K562 (cell line): ENCODE data around the gene SCAMP3. TPM values are rescaled to one million over a fixed set of nuclear protein-coding genes. Genes with fewer than 3 reads are reported as not detected.

Experiments used
- EP400 ChIP-seq: fragments of 450-650 bp; IDR thresholded peaks from 2 replicates; pipeline ENCODE4 v1.6.1; 2017; ENCODE audit warnings: antibody characterized with exemption, mild to moderate bottlenecking, moderate library complexity
- HNRNPLL ChIP-seq: fragments of 200-400 bp; formaldehyde crosslinking; IDR thresholded peaks from 2 replicates; pipeline ENCODE4 v1.6.1; 2017; ENCODE audit warnings: low read length, low read depth, mild to moderate bottlenecking; ENCODE audit not compliant: poor library complexity, severe bottlenecking
- JUND ChIP-seq, 2 experiments: IDR thresholded peaks; 2 replicates in 1 of 2; 3 replicates in 1 of 2; pipeline ENCODE4 v1.6.1; 2011; ENCODE audit warnings: borderline replicate concordance in 2 of 2, low read depth in 2 of 2, low read length in 2 of 2, improper control_type of control experiment in 1 of 2, missing biosample characterization in 1 of 2, missing genetic modification characterization in 1 of 2, missing genetic modification reagents in 1 of 2
- KDM4B ChIP-seq, 2 experiments: fragments of 450-650 bp in 1 of 2; sonication (generic) in 1 of 2; IDR thresholded peaks; 2 replicates each; pipeline ENCODE4 v1.6.1; 2016 to 2017; ENCODE audit warnings: borderline replicate concordance in 2 of 2, antibody characterized with exemption in 1 of 2, low read depth in 1 of 2, mild to moderate bottlenecking in 1 of 2
- L3MBTL2 ChIP-seq: fragments of 450-650 bp; IDR thresholded peaks from 2 replicates; pipeline ENCODE4 v1.6.1; 2016; ENCODE audit warnings: mild to moderate bottlenecking, moderate library complexity
- MAFF ChIP-seq: IDR thresholded peaks from 2 replicates; pipeline ENCODE4 v1.6.1; 2012; ENCODE audit warnings: low read length, improper control_type of control experiment
- MAZ ChIP-seq, 2 experiments: fragments of 450-650 bp in 1 of 2; sonication (generic) in 1 of 2; formaldehyde crosslinking; IDR thresholded peaks in 1 of 2; conservative IDR thresholded peaks in 1 of 2; 2 replicates each; pipeline versions ENCODE4 v1.4.0 to v1.5.0; 2020; ENCODE audit warnings: mild to moderate bottlenecking in 1 of 2, missing genetic modification reagents in 1 of 2
- MEIS2 ChIP-seq: fragments of 450-650 bp; IDR thresholded peaks from 2 replicates; pipeline ENCODE4 v1.6.1; 2014; ENCODE audit warnings: mild to moderate bottlenecking; ENCODE audit not compliant: partially characterized antibody
- POLR2AphosphoS5 ChIP-seq: IDR thresholded peaks from 2 replicates; pipeline ENCODE4 v1.6.1; 2011; ENCODE audit warnings: mild to moderate bottlenecking, low read depth, low read length, moderate library complexity; ENCODE audit not compliant: control insufficient read depth, insufficient read depth
- POLR2H ChIP-seq: IDR thresholded peaks from 2 replicates; pipeline ENCODE4 v1.6.1; 2016; ENCODE audit warnings: missing genetic modification characterization, low read depth, mild to moderate bottlenecking, control low read depth, missing compliant biosample characterization, moderate library complexity
- RCOR1 ChIP-seq, 2 experiments: IDR thresholded peaks; 2 replicates each; pipeline ENCODE4 v1.6.1; 2012; ENCODE audit warnings: low read depth in 2 of 2, low read length in 2 of 2, borderline replicate concordance in 1 of 2, improper control_type of control experiment in 1 of 2
- REST ChIP-seq, 2 experiments: fragments of 450-650 bp; formaldehyde crosslinking in 1 of 2; IDR thresholded peaks; 2 replicates each; pipeline versions ENCODE4 v1.4.0 to v1.6.1; 2014 to 2020; ENCODE audit warnings: mild to moderate bottlenecking in 2 of 2, borderline replicate concordance in 1 of 2, low read depth in 1 of 2
- SNAPC5 ChIP-seq: fragments of 250-450 bp; sonication (Bioruptor Pico); IDR thresholded peaks from 2 replicates; pipeline ENCODE4 v1.8.0; 2021; ENCODE audit warnings: moderate library complexity, mild to moderate bottlenecking, inconsistent platforms
- ZNF76 ChIP-seq: fragments of 250-450 bp; sonication (Bioruptor Pico); IDR thresholded peaks from 2 replicates; pipeline ENCODE4 v1.4.0; 2020; ENCODE audit warnings: mild to moderate bottlenecking, moderate library complexity, borderline replicate concordance
- polyA plus RNA-seq, 8 experiments: library from polyadenylated mRNA; depleted of rRNA in 4 of 8; stranded (reverse) in 5 of 8; unstranded in 3 of 8; fragments of >200 nt; fragmentation: Nextera tagmentation in 2 of 8; fragmentation: Illumina TruSeq in 1 of 8; extraction: Ambion mirVana in 2 of 8; extraction: Trizol in 1 of 8; gene quantifications; 2 replicates each; pipeline versions ENCODE4 v1.2.1 to v1.2.3, GENCODE V29; 2011 to 2014; ENCODE audit warnings: inconsistent platforms in 1 of 8, missing spikeins in 1 of 8
- total RNA-seq, 7 experiments: library from RNA; depleted of rRNA in 6 of 7; stranded (reverse); fragments of >200 nt in 6 of 7; fragmentation: Illumina TruSeq in 2 of 7; extraction: Trizol in 2 of 7; gene quantifications; 2 replicates each; pipeline versions ENCODE4 v1.2.1 to v1.2.3, GENCODE V29; 2011 to 2021; ENCODE audit warnings: low replicate concordance in 1 of 7

Gene SCAMP3
- total and polyA plus RNA-seq, 9 of the 15 experiments (the other 6 are each of a cell fraction or from before 2014, with no cell fraction given) = 14.2 to 131 (median 86.1) TPM

- no peak for TF ChIP-seq REST (IDR thresholded peaks at IDR 0.05; ENCODE audit: borderline replicate concordance)
- no peak for TF ChIP-seq REST (CRISPR knock-in tag; IDR thresholded peaks at IDR 0.05; ENCODE audit: low read depth)
- TF ChIP-seq POLR2AphosphoS5 = peak; percentile 74
- no peak for TF ChIP-seq MAFF
- peak; percentile 43; the same call in 1 of the 2 replicates for TF ChIP-seq L3MBTL2
- TF ChIP-seq JUND (IDR thresholded peaks at IDR 0.05; ENCODE audit: borderline replicate concordance, low read depth, low read length) = no peak; the same call in 1 of the 2 replicates
- TF ChIP-seq JUND (tag; IDR thresholded peaks at IDR 0.05; ENCODE audit: borderline replicate concordance, low read depth, low read length) = no peak
- TF ChIP-seq MEIS2 = peak; percentile 92
- peak; percentile 55 for TF ChIP-seq HNRNPLL
- no peak for TF ChIP-seq SNAPC5 (CRISPR knock-in tag)
- peak; percentile 66; the same call in 1 of the 2 replicates for TF ChIP-seq ZNF76 (CRISPR knock-in tag)
- 0 out of 4 replicates have a peak, but pooled peaks of 1 of the 2 experiments have one; percentile 21 for TF ChIP-seq KDM4B (IDR thresholded peaks at IDR 0.05; ENCODE audit: borderline replicate concordance in 2 of 2, low read depth in 1 of 2)
- TF ChIP-seq MAZ (CRISPR knock-in tag; conservative IDR thresholded peaks at IDR 0.05 in 1 of 2, IDR thresholded peaks at IDR 0.05 in 1 of 2) = peak; percentile 35 to 84; a peak in 2 of 4 replicates
- peak; percentile 80 for TF ChIP-seq EP400
- 0 out of 4 replicates have a peak, but pooled peaks of 1 of the 2 experiments have one; percentile 15 for TF ChIP-seq RCOR1 (IDR thresholded peaks at IDR 0.05; ENCODE audit: borderline replicate concordance in 1 of 2, low read depth in 2 of 2, low read length in 2 of 2)
- peak; percentile 92 for TF ChIP-seq POLR2H (tag)
Observed at GRCh38 chr1:155227261-155228095, 34.7 kb downstream of the SCAMP3 start (continued).
